HL-60 (cell line): ENCODE results near the gene MALRD1.

Experiments
- DNase-seq, 2 experiments: peaks; one replicate each; pipeline ENCODE4 v3.0.0-alpha.2; 2010 to 2020; ENCODE audit warnings: low read depth in 1 of 2, low spot score in 1 of 2
- H3K27ac ChIP-seq: fragments of 250-450 bp; sonication (Bioruptor Pico); replicated peaks from 2 replicates; pipeline ENCODE4 v1.5.1; 2020; ENCODE audit warnings: mild to moderate bottlenecking, moderate library complexity
- H3K27me3 ChIP-seq: fragments of 250-450 bp; sonication (Bioruptor Pico); 2 replicates; pipeline ENCODE4 v1.5.1; 2021; ENCODE audit warnings: mild to moderate bottlenecking, moderate library complexity; ENCODE audit not compliant: insufficient read depth, poor library complexity, severe bottlenecking
- H3K4me3 ChIP-seq: replicated peaks from 2 replicates; pipeline ENCODE4 v1.5.1; 2011; ENCODE audit warnings: mild to moderate bottlenecking, control low read depth, low read length; ENCODE audit not compliant: insufficient read depth
- CTCF ChIP-seq: IDR thresholded peaks from one replicate; pipeline ENCODE4 v1.5.1; 2011; ENCODE audit warnings: low read length, control low read depth, inconsistent platforms; ENCODE audit not compliant: insufficient read depth
- GABPA ChIP-seq: IDR thresholded peaks from 2 replicates; pipeline ENCODE4 v1.6.1; 2012; ENCODE audit warnings: low read depth
- POLR2AphosphoS5 ChIP-seq: IDR thresholded peaks from 2 replicates; pipeline ENCODE4 v1.6.1; 2012; ENCODE audit warnings: low read depth
- REST ChIP-seq: IDR thresholded peaks from 2 replicates; pipeline ENCODE4 v1.6.1; 2012; ENCODE audit warnings: low read depth; ENCODE audit not compliant: insufficient replicate concordance
- SPI1 ChIP-seq: IDR thresholded peaks from 2 replicates; pipeline ENCODE4 v1.6.1; 2012; ENCODE audit warnings: low read depth, mild to moderate bottlenecking, borderline replicate concordance

Gene MALRD1

GRCh38 chr10:19683960-19684359 lies 635.4 kb downstream of the MALRD1 start:
- TF ChIP-seq CTCF: no peak
- no peak for TF ChIP-seq POLR2AphosphoS5
- no peak for TF ChIP-seq REST
- no peak for TF ChIP-seq GABPA
- TF ChIP-seq SPI1: no peak
- no peak for DNase-seq
- Histone ChIP-seq H3K27me3 (no peaks in the 10 kb centered on the region), H3K27ac (no peak overlapping the region), H3K4me3 (no peak overlapping the region)

- H3K4me3 ChIP-seq: no peak overlapping the region
- TF ChIP-seq SPI1 (no peak), POLR2AphosphoS5 (no peak), GABPA (no peak), REST (no peak), CTCF (no peak)
- H3K27ac ChIP-seq: no peak overlapping the region
- H3K27me3 ChIP-seq: no peaks in the 10 kb centered on the region
- DNase-seq: no peak
Measured at GRCh38 chr10:19688344-19688743, 639.7 kb downstream of the MALRD1 start.

DNA sequence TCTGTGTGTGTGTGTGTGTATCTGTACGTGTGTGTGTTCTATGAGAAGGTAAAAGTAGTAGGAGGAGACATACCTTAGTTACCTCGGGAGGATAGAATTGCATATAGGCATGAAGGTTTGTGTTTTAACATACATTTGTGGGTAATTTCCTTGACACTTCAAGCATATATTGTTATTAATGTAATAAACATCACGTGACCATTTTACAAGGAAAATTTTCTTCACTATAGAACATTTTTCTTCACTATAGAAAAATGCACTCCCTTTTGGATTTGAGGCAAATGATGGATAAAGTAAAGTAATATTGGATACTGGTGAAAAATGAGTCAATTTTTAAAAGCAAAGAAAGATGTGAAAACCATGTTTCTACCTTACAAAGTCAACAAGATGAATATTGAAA lies 640.6 kb downstream of the MALRD1 start:
- DNase-seq: no peak
- TF ChIP-seq POLR2AphosphoS5 (no peak), GABPA (no peak), SPI1 (no peak), CTCF (no peak), REST (no peak)
- Histone ChIP-seq H3K27me3 (no peaks in the 10 kb centered on the region), H3K4me3 (no peak overlapping the region), H3K27ac (no peak overlapping the region)
